Measurements from ENCODE around the gene RELN.

- TF ChIP-seq CTCF (IDR thresholded peaks at IDR 0.05), result no peak
- no peak for TF ChIP-seq POLR2A (IDR thresholded peaks at IDR 0.05)
These were observed 65.3 kb downstream of the RELN start for GRCh38 chr7:103924184-103924583.

All from heart left ventricle (tissue), 13 donors.